ENCODE measurements around the gene ATP8B2. TPM values are rescaled to one million over a fixed set of nuclear protein-coding genes. Genes with fewer than 3 reads are reported as not detected.
"Not testable (repeated sequence)": the region's sequence is repeated elsewhere in the genome, so short reads cannot be mapped to it uniquely, and the experiment has no call there.

ATP8B2 gene
- total and polyA plus RNA-seq, 7 donors, result 0.92 to 64.3 (median 53.1) TPM

GRCh38 chr1:154334079-154335024 is 9.0 kb downstream of the ATP8B2 start:
- H3K36me3 ChIP-seq, result peaks cover 6 to 70% (median 50%) of the 10 kb centered on the region in 4 donors
- H3K9me3 ChIP-seq, result no peaks in the 10 kb centered on the region
- peaks cover 0 to 24% (median 20%) of the 10 kb centered on the region in 4 donors for H3K4me1 ChIP-seq
- TF ChIP-seq EP300 (IDR thresholded peaks at IDR 0.05) (no peak), CTCF (IDR thresholded peaks at IDR 0.05) (no peak), POLR2AphosphoS5 (IDR thresholded peaks at IDR 0.05) (no peak), POLR2A (IDR thresholded peaks at IDR 0.05) (no peak)
- no peak for DNase-seq
- WGBS, 2 donors, result 49 to 75% methylated on average over 13 of the region's 13 CpGs
- H3K27me3 ChIP-seq, result no peaks in the 10 kb centered on the region
- intact Hi-C loops (cut with DNase I), result loop anchor here (5.0 kb wide), 2 partner anchors 62 to 68 kb away; partner anchors contain the start of gene HAX1
- H3K4me3 ChIP-seq, result no peak overlapping the region
- peak overlapping the region; percentile 65 to 85 (median 74) for H3K27ac ChIP-seq

- H3K4me1 ChIP-seq, result peaks cover 0 to 19% (median 15%) of the 10 kb centered on the region in 4 donors
- peak; percentile 91 for DNase-seq
- WGBS, 2 donors, result 32 to 37% methylated on average over 11 of the region's 11 CpGs
- TF ChIP-seq POLR2AphosphoS5 (IDR thresholded peaks at IDR 0.05) (no peak), EP300 (IDR thresholded peaks at IDR 0.05) (no peak), POLR2A (IDR thresholded peaks at IDR 0.05) (no peak), CTCF (IDR thresholded peaks at IDR 0.05) (peak; percentile 69 to 86 (median 84))
- H3K9me3 ChIP-seq, result no peaks in the 10 kb centered on the region
- H3K27me3 ChIP-seq, result no peaks in the 10 kb centered on the region
- H3K4me3 ChIP-seq, result no peak overlapping the region
- intact Hi-C loops (cut with DNase I), result loop anchor here (5.0 kb wide), 1 partner anchor 63 kb away; the partner anchor contains the start of gene HAX1
- peaks cover 10 to 77% (median 57%) of the 10 kb centered on the region in 4 donors for H3K36me3 ChIP-seq
- peak overlapping the region; percentile 65 to 85 (median 74) for H3K27ac ChIP-seq
These were observed 9.8 kb downstream of the ATP8B2 start for GRCh38 chr1:154335025-154335714.

- Histone ChIP-seq H3K9me3 (no peaks in the 10 kb centered on the region), H3K27me3 (no peaks in the 10 kb centered on the region), H3K4me3 (no peak overlapping the region), H3K4me1 (peaks cover 0 to 19% (median 15%) of the 10 kb centered on the region in 4 donors), H3K27ac (no peak overlapping the region), H3K36me3 (peaks cover 11 to 77% (median 62%) of the 10 kb centered on the region in 4 donors)
- intact Hi-C loops (cut with DNase I), result loop anchor here (5.0 kb wide), 1 partner anchor 65 kb away; the partner anchor contains the start of gene HAX1
- WGBS, 2 donors, result 71 to 80% methylated on average over 8 of the region's 8 CpGs
- DNase-seq, result no peak
- TF ChIP-seq POLR2AphosphoS5 (IDR thresholded peaks at IDR 0.05), result no peak
- no peak for TF ChIP-seq CTCF (IDR thresholded peaks at IDR 0.05)
- TF ChIP-seq POLR2A (IDR thresholded peaks at IDR 0.05), result no peak
- TF ChIP-seq EP300 (IDR thresholded peaks at IDR 0.05), result no peak
These were observed 12.0 kb downstream of the ATP8B2 start for GRCh38 chr1:154337253-154337894.

GRCh38 chr1:154338875-154339274 is 13.6 kb downstream of the ATP8B2 start:
- Histone ChIP-seq H3K9me3 (no peaks in the 10 kb centered on the region), H3K36me3 (peaks cover 23 to 77% (median 66%) of the 10 kb centered on the region in 4 donors), H3K4me1 (peaks cover 0 to 17% (median 14%) of the 10 kb centered on the region in 4 donors), H3K4me3 (no peak overlapping the region), H3K27ac (no peak overlapping the region), H3K27me3 (no peaks in the 10 kb centered on the region)
- no peak for DNase-seq
- 91 to 95% methylated on average over 2 of the region's 2 CpGs for WGBS, 2 donors
- TF ChIP-seq POLR2AphosphoS5 (IDR thresholded peaks at IDR 0.05) (no peak), EP300 (IDR thresholded peaks at IDR 0.05) (no peak), CTCF (IDR thresholded peaks at IDR 0.05) (no peak), POLR2A (IDR thresholded peaks at IDR 0.05) (no peak)
- intact Hi-C loops (cut with DNase I), result loop anchor here (5.0 kb wide), 1 partner anchor 67 kb away; the partner anchor contains the start of gene HAX1

- H3K27me3 ChIP-seq; H3K4me3 ChIP-seq; DNase-seq; H3K4me1 ChIP-seq; H3K27ac ChIP-seq; intact Hi-C loops (cut with DNase I); H3K9me3 ChIP-seq: not testable (repeated sequence)
- 91 to 96% methylated on average over 9 of the region's 9 CpGs for WGBS, 2 donors
- H3K36me3 ChIP-seq, result peaks cover 48 to 95% (median 83%) of the 10 kb centered on the region in 4 donors
These were observed 16.0 kb downstream of the ATP8B2 start for GRCh38 chr1:154341366-154341765.
